GM21825 (cell line): Measurements from ENCODE around the gene GATD1.

ENCODE experiments used
- ATAC-seq: cut with Tn5 transposase; IDR thresholded peaks from one replicate; pipeline ENCODE4 v1.9.1; 2021; ENCODE audit warnings: mild to moderate bottlenecking, moderate library complexity; ENCODE audit not compliant: unreplicated experiment

The GATD1 gene

DNA sequence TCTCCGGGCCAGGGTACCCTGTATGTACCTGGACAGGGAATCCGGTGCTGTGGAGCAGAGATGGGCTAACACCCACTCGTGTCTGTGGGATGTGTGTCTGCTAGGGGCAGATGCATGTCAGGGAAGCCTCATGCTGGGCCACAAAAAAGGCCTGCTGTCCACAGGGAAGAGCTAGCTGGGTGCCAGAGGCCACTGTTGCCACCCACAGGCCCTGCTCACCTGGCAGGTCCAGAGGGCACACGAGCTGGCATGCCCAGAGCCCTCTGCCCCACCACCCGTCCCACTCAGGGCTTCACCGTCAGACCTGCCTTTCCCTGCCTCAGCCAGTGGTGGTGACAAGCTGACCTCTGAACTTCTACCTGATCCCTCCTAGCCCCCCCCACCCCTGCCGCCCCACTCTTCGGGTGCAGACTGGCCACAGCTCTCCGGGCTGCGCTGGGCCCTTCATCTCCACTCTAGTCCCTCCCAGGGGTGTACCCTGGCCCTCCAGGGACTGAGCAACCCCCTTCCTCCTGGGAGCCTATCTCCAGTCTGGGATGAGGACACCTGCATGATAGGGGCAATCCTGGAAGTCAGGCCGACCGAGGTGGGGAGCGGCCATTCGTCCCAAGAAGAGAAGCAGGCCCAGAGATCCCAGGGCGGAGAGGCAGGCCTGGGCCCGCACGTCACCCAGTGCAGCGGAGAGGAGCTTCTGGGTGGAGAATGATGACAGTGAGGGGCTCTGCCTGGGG lies 19.4 kb upstream of the GATD1 start:
- peak; percentile 0 for ATAC-seq

GRCh38 chr11:795634-796564 lies 18.6 kb upstream of the GATD1 start:
- peak; percentile 31 for ATAC-seq

DNA sequence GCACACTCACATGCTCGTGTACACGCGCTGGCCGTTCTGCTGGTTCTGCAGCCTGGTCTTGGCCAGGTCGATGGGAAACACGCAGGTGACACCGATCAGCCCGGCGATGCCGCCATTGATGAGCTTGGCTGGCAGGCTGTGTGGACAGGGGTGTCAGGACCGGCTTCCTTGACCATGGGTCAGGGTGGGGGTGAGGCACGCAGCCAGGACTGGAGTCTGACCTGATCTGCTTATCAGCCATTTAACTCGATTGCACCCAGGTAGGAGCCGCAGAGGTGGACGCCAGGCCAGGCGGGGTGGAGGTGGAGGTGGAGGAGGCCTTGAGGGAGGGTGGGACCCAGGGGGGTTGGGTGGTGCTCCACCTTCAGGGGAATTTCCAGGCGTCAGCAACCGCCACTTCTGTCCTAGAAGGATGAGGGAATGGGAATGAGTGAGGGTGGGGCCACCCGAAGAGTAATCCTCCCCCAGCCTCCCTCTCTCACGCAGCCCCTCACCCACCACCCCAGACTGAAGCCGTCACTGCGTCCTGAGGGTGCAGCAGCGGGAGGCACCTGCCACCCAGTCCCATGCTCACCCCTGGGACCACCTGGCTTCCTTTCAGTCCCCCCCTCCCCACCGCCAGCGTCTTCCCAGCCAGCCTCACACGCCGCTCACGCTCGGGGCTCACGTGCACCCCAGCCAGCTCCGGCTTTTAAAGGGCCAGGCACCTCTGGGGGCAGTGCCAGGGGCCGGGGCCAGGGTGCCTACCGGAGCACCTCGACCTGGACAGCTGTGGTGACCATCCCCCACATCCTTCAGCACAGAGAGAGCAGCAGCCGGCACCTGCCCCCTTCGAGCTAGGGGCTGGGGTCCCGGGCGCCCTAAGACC lies 17.7 kb upstream of the GATD1 start:
- no peak for ATAC-seq

GRCh38 chr11:794013-794765 lies 16.9 kb upstream of the GATD1 start:
- ATAC-seq: no peak

DNA sequence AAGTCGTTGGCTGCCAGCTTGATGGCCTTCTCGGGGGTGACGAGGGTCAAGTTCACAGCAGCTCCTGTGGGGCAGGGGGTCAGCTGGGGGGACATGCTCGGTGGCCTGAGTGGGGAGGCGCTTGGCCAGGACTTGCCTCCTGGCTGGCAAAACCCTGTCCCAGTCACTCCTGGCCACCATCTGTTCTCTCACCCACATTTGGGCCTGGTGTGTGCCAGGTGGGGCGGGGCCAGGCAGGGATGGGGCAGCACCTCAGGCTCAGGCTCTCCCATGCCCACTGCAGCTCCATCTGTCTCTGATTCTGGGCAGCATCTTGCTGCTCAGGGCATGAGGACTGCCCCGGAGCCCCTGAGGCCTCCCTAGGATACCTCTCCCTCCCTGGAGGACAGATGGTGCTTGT lies 16.3 kb upstream of the GATD1 start:
- ATAC-seq: no peak

DNA sequence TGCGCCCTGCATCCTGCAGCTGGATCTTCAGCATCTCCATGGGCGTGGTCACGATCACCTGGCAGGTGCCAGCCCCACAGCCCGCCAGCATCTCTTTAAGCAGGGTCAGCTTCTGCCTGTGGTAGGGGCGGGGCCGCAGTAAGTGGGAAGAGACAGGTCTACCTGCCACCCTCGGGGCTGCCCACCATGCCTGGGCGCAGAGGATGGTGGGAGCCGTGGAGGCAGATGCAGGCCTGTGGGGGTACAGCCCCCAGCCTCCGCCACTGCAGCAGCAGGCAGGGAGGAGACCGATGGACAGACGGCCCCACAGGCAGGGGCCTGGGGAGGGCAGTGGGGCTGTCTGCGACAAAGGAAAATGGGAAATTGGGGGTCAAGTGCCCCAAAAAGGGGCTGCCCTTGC lies 15.6 kb upstream of the GATD1 start:
- no peak for ATAC-seq

- no peak for ATAC-seq
Observed at GRCh38 chr11:792535-792821, 15.2 kb upstream of the GATD1 start.

DNA sequence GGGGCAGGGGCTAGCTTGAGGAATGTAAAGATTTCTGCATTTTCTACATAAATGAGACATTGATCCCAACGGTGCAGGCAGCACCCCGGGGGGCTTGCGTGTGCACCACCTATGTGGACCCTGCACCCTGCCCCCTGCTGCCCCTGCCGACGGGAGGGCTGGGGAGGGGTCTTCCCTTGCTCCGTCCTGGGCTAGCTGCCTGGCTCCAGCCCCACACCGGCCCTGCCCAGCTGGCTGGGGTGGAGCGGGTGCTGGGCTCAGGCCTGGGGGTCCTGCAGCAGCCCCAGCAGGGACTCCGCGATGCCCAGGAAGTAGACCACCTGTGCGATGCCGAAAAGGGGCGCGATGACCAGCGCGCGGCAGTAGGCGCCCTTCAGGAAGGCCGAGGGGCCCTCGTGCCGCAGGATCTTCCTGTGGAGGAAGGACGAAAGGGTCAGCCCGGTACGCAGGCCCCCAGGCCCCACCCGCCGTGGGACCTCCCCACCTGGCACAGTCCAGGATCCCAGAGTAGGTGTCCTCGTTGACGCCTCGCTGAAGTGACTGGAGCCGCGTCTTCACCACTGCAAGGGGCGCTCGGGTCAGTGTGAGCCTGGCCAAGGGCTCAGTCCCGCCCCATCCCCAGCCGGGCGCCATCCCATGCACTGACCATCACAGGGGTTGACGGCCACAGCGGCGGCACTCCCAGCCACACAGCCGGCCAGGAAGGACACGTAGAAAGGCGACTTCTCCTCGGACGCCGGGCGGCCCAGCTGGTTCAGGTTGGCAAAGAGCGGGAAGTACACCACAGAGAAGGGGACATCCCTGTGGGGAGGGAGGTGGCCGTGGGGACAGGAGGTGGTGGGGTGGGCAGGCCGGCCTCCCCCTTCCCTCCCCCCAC lies 14.6 kb upstream of the GATD1 start:
- no peak for ATAC-seq

DNA sequence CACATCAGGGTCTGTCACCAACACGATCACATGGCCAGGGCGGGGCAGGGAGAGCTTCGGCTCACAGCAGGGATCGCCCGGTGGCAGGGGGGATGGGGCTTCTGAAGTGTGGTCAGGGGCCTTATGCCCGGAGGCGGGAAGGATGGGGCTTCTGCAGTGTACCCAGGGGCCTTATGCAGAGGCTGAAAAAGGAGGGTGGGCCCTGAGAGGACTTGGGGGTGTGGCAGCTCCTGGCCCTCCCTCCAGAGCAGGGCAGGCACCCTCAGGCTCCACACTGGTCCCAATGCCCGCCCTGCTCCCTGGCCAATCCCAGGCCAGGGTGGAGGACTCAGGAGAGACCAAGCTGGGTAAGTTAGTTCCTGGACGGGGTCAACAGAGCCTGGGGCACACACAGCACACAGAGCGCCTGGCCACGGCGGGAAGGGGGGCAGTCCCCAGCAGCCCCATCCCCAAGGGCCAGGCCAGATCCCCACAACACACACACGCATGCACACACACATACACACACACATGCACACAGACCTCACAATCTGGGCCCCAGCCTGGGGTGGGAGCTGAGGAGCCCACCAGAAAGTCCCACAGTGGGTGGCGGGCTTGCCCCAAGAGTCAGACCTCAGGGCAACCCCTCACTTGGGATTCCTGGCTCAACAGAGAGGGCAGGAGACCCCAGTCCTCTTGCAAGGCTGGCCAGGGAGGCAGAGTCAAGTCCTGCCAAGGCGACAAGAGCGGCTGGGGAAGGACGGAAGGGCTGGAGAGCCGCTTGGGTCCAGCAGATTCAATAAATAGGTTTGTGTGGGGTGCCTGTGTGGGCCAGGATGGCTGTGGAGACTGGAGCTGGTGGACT lies 13.7 kb upstream of the GATD1 start:
- no peak for ATAC-seq

- ATAC-seq: no peak
Observed at GRCh38 chr11:789943-790342, 12.7 kb upstream of the GATD1 start, which contains the start of gene CEND1. CEND1 (minus strand) TSS chr11:790090; CDS start chr11:788576, 1,514 bp downstream.

- ATAC-seq: no peak
Observed at GRCh38 chr11:788953-789940, 12.0 kb upstream of the GATD1 start.

DNA sequence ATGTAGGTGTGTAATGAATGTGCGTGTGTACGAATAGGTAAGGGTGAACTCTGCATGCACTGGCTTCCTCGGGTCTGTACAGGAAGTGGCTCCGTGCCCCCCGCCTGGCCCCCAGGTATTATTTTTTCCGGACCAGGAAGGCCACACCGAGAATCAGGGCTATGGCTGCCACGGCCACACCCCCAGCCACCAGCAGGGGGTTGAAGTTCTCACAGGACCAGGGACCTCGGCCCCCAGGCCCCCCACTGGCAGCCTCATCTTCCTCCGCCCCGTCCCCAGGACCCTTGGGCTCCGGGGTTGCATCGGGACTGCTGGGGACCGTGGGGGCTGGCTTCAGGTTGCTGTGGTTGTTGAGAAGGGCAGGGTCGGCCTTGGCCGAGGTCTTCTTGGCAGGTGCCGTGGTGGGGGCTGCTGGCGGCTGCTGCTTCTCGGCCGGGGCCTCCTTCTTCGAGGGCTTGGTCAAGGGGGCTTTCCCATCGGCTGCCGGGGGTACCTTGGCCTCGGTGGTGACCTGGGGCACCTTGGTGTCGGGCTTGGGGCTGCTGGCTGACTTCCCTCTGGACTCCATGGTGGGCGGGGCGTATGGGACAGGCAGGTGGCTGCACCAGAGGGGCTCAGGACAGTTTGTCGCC lies 10.8 kb upstream of the GATD1 start:
- no peak for ATAC-seq

DNA sequence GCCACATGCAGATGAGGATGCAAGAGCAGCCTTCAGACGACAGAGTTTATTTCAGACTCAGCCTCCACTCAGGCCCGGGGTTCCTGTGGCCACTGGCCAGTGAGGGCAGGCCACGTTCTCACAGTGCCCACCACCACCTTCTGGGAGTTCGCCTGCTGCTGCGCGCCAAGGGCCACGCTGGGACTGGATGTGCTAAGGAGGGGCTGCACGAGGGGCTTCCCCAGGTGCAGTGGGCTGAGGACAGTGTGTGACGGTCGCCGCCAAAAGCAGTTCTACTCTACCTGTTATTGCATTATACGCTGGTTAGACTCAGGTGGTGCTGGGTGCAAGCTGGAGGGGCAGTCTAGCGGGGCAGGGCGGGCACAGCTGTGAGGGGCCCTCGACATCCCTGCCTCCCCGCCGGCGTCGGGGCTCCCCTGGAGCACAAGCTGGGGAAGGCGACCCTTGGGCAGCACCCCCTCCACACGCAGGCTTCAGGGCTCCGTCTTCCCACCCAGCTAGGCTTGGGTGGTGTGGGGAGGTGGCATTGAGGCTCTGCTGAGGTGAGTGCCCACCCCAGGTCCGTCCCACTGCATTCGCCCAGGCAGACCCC lies 9.9 kb upstream of the GATD1 start:
- ATAC-seq: no peak

DNA sequence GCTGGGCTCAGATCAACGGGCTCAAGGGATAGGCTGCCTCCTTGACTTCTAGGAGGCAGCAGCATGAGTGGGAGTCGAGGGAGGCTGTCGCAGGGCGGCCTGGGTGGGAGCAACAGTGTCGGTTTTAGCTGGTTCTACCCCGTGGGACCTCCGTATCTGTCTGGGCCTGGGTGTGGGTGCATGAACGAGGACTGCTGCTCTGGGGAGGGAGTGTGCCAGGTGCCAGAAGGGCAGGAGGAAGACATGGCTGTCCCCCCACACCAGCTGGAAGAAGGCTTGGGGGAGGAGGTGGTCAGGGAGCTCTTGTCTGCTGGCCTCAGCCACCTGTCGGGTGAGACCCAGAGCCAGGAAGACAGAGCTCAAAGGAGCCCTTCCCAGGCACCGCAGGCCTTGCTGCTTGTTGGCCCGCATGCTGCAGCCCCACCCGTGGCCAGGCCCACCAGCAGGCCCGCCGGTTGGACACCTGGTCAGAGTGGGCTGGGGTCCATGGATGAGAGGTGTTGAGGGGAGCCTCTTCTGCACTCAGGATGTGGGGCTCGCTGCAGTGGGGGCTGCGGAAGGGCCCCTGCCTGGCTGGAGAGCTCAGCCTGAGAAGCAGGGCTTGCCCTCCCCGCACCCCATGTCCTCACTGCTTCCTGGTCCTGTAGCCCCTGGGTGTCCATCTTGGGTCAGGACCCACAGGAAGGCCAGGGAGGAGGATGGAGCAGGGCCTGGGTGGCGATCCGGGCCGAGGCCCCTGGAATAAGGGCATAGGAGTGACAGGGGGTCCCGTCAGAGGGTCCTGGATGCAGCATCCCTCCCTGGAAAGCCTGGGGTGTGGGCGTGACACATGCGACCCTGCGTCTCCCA lies 9.2 kb upstream of the GATD1 start:
- no peak for ATAC-seq

DNA sequence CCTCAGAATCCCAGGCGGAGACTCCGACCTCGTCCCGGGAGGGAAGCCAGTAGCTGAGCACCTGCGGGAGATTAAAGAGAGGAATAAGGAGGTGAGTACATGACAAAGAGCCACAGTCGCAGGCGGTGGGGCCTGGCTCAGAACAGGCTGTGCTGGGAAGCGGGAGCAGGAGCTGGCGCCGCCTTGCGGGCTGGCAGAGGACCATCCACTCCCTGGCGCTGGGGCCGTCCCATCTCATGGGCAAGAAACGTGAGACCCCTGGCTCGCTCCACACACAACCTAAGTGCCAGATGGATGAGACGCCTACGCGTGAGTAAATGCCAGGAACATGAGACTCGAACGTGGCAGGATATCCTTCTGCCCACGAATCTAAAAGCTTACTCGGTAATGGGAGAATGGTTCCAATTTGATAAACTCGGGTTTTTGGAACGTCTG lies 6.3 kb upstream of the GATD1 start:
- no peak for ATAC-seq
